Endothelial cell of umbilical vein (primary cell): Measurements from ENCODE around the gene LYRM9. TPM values are rescaled to one million over a fixed set of nuclear protein-coding genes. Genes with fewer than 3 reads are reported as not detected.

ENCODE experiments used
- BruUV-seq: library from RNA; stranded (reverse); fragments of 400-500 nt; replicated peaks from 2 replicates; lab custom pipeline; 2021; lab: Mats Ljungman, UMichigan
- CTCF ChIA-PET: fragments of 300-600, 350-600 bp; sonication (Branson Sonifier 250); formaldehyde crosslinking; loops from one replicate; lab custom pipeline; 2021; ENCODE audit warnings: antibody characterized with exemption, inconsistent platforms; lab: Charles Lee
- POLR2A ChIA-PET: fragments of 300-600, 350-600 bp; sonication (Branson Sonifier 250); formaldehyde crosslinking; loops from one replicate; lab custom pipeline; 2021; ENCODE audit warnings: antibody characterized with exemption, inconsistent platforms; lab: Charles Lee
- DNase-seq: peaks from one replicate; pipeline ENCODE4 v3.0.0-alpha.2; 2011; ENCODE audit warnings: low read depth, low spot score
- FAIRE-seq: peaks from 2 replicates; lab custom pipeline; 2011; peaks lifted over from hg19 to GRCh38; lab: Jason Lieb, UNC
- H2AFZ ChIP-seq: 2 replicates; pipeline ENCODE4 v1.6.0; 2012; ENCODE audit warnings: low read depth, low read length, control low read depth, inconsistent platforms
- H3K27ac ChIP-seq: 2 replicates; pipeline ENCODE4 v1.5.1; 2011; ENCODE audit warnings: low read depth, mild to moderate bottlenecking, control low read depth, low read length, moderate library complexity; ENCODE audit not compliant: insufficient read depth
- H3K27me3 ChIP-seq, 2 experiments: 2 replicates each; pipeline versions ENCODE4 v1.6.0 to v1.6.1; 2011; ENCODE audit warnings: low read length in 2 of 2, mixed read lengths in 1 of 2; ENCODE audit not compliant: control insufficient read depth in 2 of 2, insufficient read depth in 2 of 2
- H3K36me3 ChIP-seq, 2 experiments: 2 replicates in 1 of 2; 3 replicates in 1 of 2; pipeline ENCODE4 v1.5.1; 2011; ENCODE audit warnings: low read length in 2 of 2, mild to moderate bottlenecking in 1 of 2, moderate library complexity in 1 of 2; ENCODE audit not compliant: control insufficient read depth in 2 of 2, insufficient read depth in 2 of 2; ENCODE audit errors: extremely low read depth in 1 of 2
- H3K4me1 ChIP-seq: 3 replicates; pipeline ENCODE4 v1.5.1; 2011; ENCODE audit warnings: mild to moderate bottlenecking, low read length; ENCODE audit not compliant: control insufficient read depth, insufficient read depth; ENCODE audit errors: extremely low read depth
- H3K4me2 ChIP-seq: 2 replicates; pipeline ENCODE4 v1.6.1; 2011; ENCODE audit warnings: low read length, control low read depth, mixed read lengths; ENCODE audit not compliant: insufficient read depth
- H3K4me3 ChIP-seq, 3 experiments: fragments of 200-600 bp in 1 of 3; sonication (generic), shearing (Covaris generic) in 1 of 3; replicated peaks in 1 of 3; 2 replicates each; pipeline ENCODE4 v1.5.1; 2011 to 2016; ENCODE audit warnings: control low read depth in 3 of 3, low read length in 3 of 3, mild to moderate bottlenecking in 2 of 3, inconsistent platforms in 1 of 3, low read depth in 1 of 3, moderate library complexity in 1 of 3; ENCODE audit not compliant: insufficient read depth in 1 of 3
- H3K79me2 ChIP-seq: 2 replicates; pipeline ENCODE4 v1.6.0; 2012; ENCODE audit warnings: low read length, inconsistent platforms; ENCODE audit not compliant: control insufficient read depth, insufficient read depth
- H3K9ac ChIP-seq: replicated peaks from 2 replicates; pipeline ENCODE3; 2011; ENCODE audit warnings: low read length, control low read depth; ENCODE audit not compliant: insufficient read depth; ENCODE audit errors: extremely low read depth
- H3K9me1 ChIP-seq: replicated peaks from 3 replicates; pipeline ENCODE4 v1.6.0; 2011; ENCODE audit warnings: mild to moderate bottlenecking, low read length; ENCODE audit not compliant: control insufficient read depth, insufficient read depth; ENCODE audit errors: extremely low read depth
- H3K9me3 ChIP-seq: replicated peaks from 2 replicates; pipeline ENCODE4 v1.5.1; 2012; ENCODE audit warnings: low read length, inconsistent platforms; ENCODE audit not compliant: control insufficient read depth, insufficient read depth
- H4K20me1 ChIP-seq: replicated peaks from 2 replicates; pipeline ENCODE3; 2011; ENCODE audit warnings: mild to moderate bottlenecking, low read length; ENCODE audit not compliant: control insufficient read depth, insufficient read depth; ENCODE audit errors: extremely low read depth
- CTCF ChIP-seq, 2 donors: IDR thresholded peaks; 1 replicate in 1 of 2; 2 replicates in 1 of 2; pipeline ENCODE4 v1.5.1; 2011; ENCODE audit warnings: low read length in 2 of 2, mild to moderate bottlenecking in 2 of 2, moderate library complexity in 2 of 2, control low read depth in 1 of 2, inconsistent platforms in 1 of 2, low read depth in 1 of 2; ENCODE audit not compliant: insufficient read depth in 1 of 2; ENCODE audit errors: extremely low read depth in 1 of 2
- EZH2 ChIP-seq: IDR thresholded peaks from 2 replicates; pipeline ENCODE4 v1.6.1; 2012; ENCODE audit warnings: borderline replicate concordance, low read depth, mild to moderate bottlenecking, moderate library complexity, low read length, inconsistent platforms; ENCODE audit not compliant: severe bottlenecking
- FOS ChIP-seq: IDR thresholded peaks from 2 replicates; pipeline ENCODE4 v1.6.1; 2011; ENCODE audit warnings: mild to moderate bottlenecking, low read length, moderate library complexity, borderline replicate concordance; ENCODE audit not compliant: insufficient read depth
- JUN ChIP-seq: IDR thresholded peaks from 2 replicates; pipeline ENCODE4 v1.6.1; 2011; ENCODE audit warnings: borderline replicate concordance, low read depth; ENCODE audit not compliant: insufficient read length, insufficient read depth
- MYC ChIP-seq: IDR thresholded peaks from one replicate; pipeline ENCODE4 v1.6.1; 2011; ENCODE audit warnings: mild to moderate bottlenecking, low read depth, low read length
- POLR2AphosphoS5 ChIP-seq: IDR thresholded peaks from 2 replicates; pipeline ENCODE4 v1.6.1; 2012; ENCODE audit warnings: low read depth, mild to moderate bottlenecking, control low read depth, low read length, moderate library complexity; ENCODE audit not compliant: insufficient read depth
- dilution Hi-C: fragments of 300-500 bp; cut with MboI; formaldehyde crosslinking; loops from one replicate; pipeline ENCODE4 v1.15.0; 2019; ENCODE audit warnings: low sequenced_read_pairs; ENCODE audit not compliant: extremely low pct_ligation_motif_present
- intact Hi-C: fragments of 100-400 bp; cut with micrococcal nuclease; formaldehyde crosslinking; loops from one replicate; pipeline ENCODE4 v1.10.0; 2022
- polyA plus RNA-seq, 4 experiments: library from polyadenylated mRNA; depleted of rRNA in 3 of 4; stranded (reverse) in 3 of 4; unstranded in 1 of 4; fragments of >200 nt; gene quantifications; 2 replicates each; pipeline versions ENCODE4 v1.2.1 to v1.2.3, GENCODE V29; 2011 to 2012; ENCODE audit warnings: missing spikeins in 1 of 4
- total RNA-seq: library from RNA; stranded (reverse); gene quantifications from 2 replicates; pipeline ENCODE4 v1.2.3, GENCODE V29; 2021

LYRM9 gene
- total and polyA plus RNA-seq, 2 donors (not counting 3 experiments of a cell fraction or from before 2014, with no cell fraction given) = 3.0 to 4.0 TPM

DNA sequence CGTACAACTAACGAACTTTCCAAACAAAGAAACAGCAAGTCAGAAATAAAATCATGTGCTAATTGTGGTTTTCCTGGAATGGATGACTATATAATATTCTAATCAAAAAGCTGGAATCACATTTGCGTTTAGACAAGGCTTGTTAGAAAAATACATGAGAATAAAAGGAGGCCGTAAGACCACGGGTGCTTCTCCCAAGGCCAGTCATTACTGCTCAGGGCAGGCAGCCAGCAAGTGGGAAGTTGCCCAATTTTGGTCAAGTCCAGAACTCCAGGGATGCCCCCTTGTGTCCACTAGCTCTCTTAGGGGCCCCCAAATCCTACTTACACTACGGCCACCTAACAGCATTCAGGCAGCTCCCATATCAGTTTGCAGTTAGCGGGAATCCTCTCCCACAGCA lies 25.9 kb upstream of the LYRM9 start:
- Histone ChIP-seq H3K4me1 (no peaks in the 10 kb centered on the region), H3K79me2 (no peaks in the 10 kb centered on the region), H3K4me2 (no peak overlapping the region), H3K9me1 (no peaks in the 10 kb centered on the region), H3K27me3 (peaks cover 0 to 5% of the 10 kb centered on the region in 2 experiments), H3K27ac (no peak overlapping the region), H3K9ac (no peak overlapping the region), H3K9me3 (no peaks in the 10 kb centered on the region), H3K36me3 (no peaks in the 10 kb centered on the region), H3K4me3 (no peak overlapping the region), H2AFZ (no peak overlapping the region), H4K20me1 (no peaks in the 10 kb centered on the region)
- DNase-seq = no peak
- POLR2A ChIA-PET = no interaction called here
- no peak for FAIRE-seq
- intact Hi-C loops = no loop called here
- no peak for TF ChIP-seq JUN
- TF ChIP-seq POLR2AphosphoS5 = no peak
- no peak for TF ChIP-seq CTCF (IDR thresholded peaks at IDR 0.05; ENCODE audit: extremely low read depth in 1 of 2, insufficient read depth in 1 of 2, low read depth in 1 of 2, low read length in 2 of 2)
- no peak for TF ChIP-seq MYC
- TF ChIP-seq FOS = no peak
- TF ChIP-seq EZH2 = no peak
- CTCF ChIA-PET = no interaction called here
- dilution Hi-C loops = no loop called here
- no TSS peak for BruUV-seq
